Measurements from ENCODE around the gene TNFRSF12A. TPM values are rescaled to one million over a fixed set of nuclear protein-coding genes. Genes with fewer than 3 reads are reported as not detected.

TNFRSF12A gene
- total and polyA plus RNA-seq, 2 of the 13 experiments (the other 11 are each of a cell fraction or from before 2014, with no cell fraction given), result 61.9 to 66.0 TPM

DNA sequence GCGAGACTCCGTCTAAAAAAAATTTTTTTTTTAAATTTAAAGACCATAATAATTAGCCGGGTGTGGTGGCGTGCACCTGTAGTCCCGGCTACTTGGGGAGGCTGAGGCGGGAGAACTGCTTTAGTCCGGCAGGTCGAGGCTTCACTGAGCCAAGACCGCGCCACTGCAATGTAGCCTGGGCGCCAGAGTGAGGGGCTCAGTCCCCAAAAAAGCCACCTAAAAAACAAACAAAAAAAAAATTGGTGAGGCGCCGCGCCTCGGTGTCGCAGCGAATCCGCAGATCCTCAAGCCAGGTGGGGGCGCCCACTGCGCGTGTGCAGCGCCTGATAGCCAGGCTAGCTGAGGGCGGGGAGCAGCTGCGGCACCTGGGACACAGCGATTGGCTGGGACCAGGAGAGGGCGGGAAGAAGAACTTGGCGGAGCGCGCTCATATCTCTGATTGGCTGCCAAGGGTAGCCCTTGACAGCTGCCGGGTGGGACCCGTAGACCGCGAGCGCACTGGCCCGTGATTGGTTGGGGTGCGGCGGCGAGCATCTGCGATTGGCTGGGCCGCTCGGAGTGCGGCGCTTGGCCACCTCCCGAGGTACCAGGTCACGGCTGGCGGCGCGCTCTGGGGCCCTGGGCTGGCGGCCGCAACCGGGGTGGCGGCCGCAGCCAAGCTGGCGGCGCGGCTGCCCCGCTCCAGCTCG is 16.4 kb upstream of the TNFRSF12A start (continued):
- TF ChIP-seq ZNF503 (CRISPR knock-in tag; IDR thresholded peaks at IDR 0.05), result no peak; the same call in 1 of the 2 replicates
- TF ChIP-seq RNF2 (conservative IDR thresholded peaks at IDR 0.05; ENCODE audit: low read depth), result no peak
- TF ChIP-seq, protein P1, sequence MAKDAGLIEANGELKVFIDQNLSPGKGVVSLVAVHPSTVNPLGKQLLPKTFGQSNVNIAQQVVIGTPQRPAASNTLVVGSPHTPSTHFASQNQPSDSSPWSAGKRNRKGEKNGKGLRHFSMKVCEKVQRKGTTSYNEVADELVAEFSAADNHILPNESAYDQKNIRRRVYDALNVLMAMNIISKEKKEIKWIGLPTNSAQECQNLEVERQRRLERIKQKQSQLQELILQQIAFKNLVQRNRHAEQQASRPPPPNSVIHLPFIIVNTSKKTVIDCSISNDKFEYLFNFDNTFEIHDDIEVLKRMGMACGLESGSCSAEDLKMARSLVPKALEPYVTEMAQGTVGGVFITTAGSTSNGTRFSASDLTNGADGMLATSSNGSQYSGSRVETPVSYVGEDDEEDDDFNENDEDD (CRISPR knock-in tag; IDR thresholded peaks at IDR 0.05; ENCODE audit: borderline replicate concordance), result peak; percentile 87
- TF ChIP-seq KLF11 (CRISPR knock-in tag; IDR thresholded peaks at IDR 0.05), result 0 out of 2 replicates have a peak, but pooled peaks have one; percentile 55
- TF ChIP-seq IKZF4 (CRISPR knock-in tag; IDR thresholded peaks at IDR 0.05; ENCODE audit: borderline replicate concordance, low read depth, not compliant biosample characterization), result no peak
- peak; percentile 39; the same call in 1 of the 2 replicates for TF ChIP-seq KAT8 (CRISPR knock-in tag; IDR thresholded peaks at IDR 0.05)
- TF ChIP-seq, protein P2, sequence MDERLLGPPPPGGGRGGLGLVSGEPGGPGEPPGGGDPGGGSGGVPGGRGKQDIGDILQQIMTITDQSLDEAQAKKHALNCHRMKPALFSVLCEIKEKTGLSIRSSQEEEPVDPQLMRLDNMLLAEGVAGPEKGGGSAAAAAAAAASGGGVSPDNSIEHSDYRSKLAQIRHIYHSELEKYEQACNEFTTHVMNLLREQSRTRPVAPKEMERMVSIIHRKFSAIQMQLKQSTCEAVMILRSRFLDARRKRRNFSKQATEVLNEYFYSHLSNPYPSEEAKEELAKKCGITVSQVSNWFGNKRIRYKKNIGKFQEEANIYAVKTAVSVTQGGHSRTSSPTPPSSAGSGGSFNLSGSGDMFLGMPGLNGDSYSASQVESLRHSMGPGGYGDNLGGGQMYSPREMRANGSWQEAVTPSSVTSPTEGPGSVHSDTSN (CRISPR knock-in tag; IDR thresholded peaks at IDR 0.05), result peak; percentile 88
- no peak for TF ChIP-seq TRIM22 (IDR thresholded peaks at IDR 0.05)
- TF ChIP-seq YEATS4 (CRISPR knock-in tag; IDR thresholded peaks at IDR 0.05; ENCODE audit: borderline replicate concordance), result peak; percentile 39; the same call in 1 of the 2 replicates
- peak; percentile 91 for TF ChIP-seq THAP11 (CRISPR knock-in tag; IDR thresholded peaks at IDR 0.05)
- no peak for TF ChIP-seq MED13 (CRISPR knock-in tag; IDR thresholded peaks at IDR 0.05)
- TF ChIP-seq ZNF331 (CRISPR knock-in tag; IDR thresholded peaks at IDR 0.05), result 0 out of 2 replicates have a peak, but pooled peaks have one; percentile 31
- TF ChIP-seq TFDP2 (CRISPR knock-in tag; IDR thresholded peaks at IDR 0.05), result peak; percentile 95
- TF ChIP-seq GATAD1 (CRISPR knock-in tag; IDR thresholded peaks at IDR 0.05), result peak; percentile 71; the same call in 1 of the 2 replicates
- peak; percentile 34; the same call in 1 of the 2 replicates for TF ChIP-seq ZNF770 (CRISPR knock-in tag; IDR thresholded peaks at IDR 0.05)
- TF ChIP-seq MEIS2 (CRISPR knock-in tag; IDR thresholded peaks at IDR 0.05), result peak; percentile 100
- peak; percentile 69 for TF ChIP-seq ZGPAT (CRISPR knock-in tag; IDR thresholded peaks at IDR 0.05)
- peak; percentile 100 for TF ChIP-seq TGIF2 (CRISPR knock-in tag; IDR thresholded peaks at IDR 0.05)
- peak; percentile 88 for TF ChIP-seq SAP130 (CRISPR knock-in tag; IDR thresholded peaks at IDR 0.05; ENCODE audit: low read depth)

All from HepG2 (cell line).